Stimulated activated CD4-positive, alpha-beta T cell treated with anti-CD3 and anti-CD28 coated beads, TNF-alpha, amount 100 ng/mL, for 4 hours (primary cell): Measurements from ENCODE around the gene PPP4C.
"Not testable (repeated sequence)": the region's sequence is repeated elsewhere in the genome, so short reads cannot be mapped to it uniquely, and the experiment has no call there.

Experiments used
- DNase-seq, 3 experiments: peaks; one replicate each; pipeline ENCODE4 v3.0.0-alpha.2; 2020; ENCODE audit warnings: low read depth in 3 of 3

PPP4C gene

DNA sequence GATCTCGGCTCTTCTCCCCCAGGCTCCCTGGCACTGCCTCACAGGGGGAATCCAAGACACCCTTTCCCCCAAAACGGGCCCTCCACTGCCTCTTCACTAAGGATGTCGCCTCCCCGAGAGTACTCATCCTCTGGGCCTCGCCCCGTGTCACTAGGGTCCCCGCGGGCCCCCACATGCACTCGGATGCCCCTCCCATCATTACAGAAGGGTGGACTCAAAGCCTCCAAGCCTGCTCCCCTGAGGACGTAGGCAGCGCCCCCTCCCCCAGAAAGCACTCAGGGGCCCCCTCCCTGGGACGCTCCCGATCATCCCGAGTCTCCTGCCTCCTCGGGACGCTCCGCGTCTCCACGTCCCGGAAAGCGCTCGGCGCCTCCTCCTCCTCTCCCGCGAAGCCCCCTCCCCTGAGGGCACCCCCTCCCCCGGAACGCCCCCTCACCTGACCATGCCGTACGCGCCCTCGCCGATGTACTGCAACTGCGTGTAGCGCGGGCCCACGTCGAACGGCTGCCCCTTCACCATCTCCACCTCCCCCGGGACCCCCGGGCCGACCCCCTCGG is 46.9 kb downstream of the PPP4C start:
- DNase-seq, result no peak

DNA sequence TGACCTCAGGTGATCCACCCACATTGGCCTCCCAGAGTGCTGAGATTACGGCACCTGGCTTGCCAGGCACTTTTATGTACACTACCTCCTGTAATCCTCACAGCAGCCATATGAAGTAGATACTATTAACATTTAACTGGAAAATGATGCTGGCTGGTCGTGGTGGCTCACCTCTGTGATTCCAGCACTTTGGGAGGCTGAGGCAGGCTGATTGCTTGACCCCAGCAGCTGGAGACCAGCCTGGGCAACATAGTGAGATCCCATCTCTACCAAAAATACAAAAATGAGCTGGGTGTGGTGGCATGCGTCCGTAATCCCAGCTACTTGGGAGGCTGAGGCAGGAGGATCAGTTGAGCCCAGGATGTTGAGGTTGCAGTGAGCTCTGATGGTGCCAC is 49.2 kb downstream of the PPP4C start:
- no peak for DNase-seq

DNA sequence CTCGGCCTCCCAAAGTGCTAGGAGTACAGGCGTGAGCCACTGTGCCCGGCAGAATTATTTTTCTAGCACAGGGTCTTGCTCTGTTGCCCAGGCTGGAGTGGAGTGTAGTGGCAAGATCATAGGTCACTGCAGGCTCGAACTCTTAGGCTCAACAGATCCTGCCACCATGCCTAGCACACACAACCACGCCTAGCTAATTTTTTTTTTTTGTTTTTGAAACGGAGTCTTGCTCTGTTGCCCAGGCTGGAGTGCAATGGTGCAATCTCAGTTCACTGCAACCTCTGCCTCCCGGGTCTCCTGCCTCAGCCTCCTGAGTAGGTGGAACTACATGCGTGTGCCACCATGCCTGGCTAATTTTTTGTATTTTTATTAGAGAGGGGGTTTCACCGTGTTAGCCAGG is 49.9 kb downstream of the PPP4C start:
- not testable (repeated sequence) for DNase-seq

DNA sequence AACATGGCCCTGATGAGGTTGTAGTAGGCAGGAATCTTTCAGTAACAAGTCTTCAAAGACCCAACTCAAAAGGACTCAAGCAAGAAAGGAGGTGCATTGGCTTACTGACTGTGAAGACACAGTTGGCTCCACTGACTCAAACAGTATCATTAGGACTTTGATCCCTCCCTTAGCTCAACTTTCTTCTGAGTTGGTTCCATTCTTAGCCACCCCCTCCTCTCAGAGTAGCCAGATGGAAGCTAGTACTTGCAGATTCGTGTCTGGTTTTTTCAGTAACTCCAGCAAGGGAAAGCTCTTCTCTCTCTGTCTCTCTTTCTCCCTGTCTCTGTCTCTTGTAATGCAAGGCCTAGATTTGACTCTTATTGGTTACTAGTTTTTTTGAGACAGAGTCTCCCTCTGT is 52.2 kb downstream of the PPP4C start:
- DNase-seq, result no peak

DNA sequence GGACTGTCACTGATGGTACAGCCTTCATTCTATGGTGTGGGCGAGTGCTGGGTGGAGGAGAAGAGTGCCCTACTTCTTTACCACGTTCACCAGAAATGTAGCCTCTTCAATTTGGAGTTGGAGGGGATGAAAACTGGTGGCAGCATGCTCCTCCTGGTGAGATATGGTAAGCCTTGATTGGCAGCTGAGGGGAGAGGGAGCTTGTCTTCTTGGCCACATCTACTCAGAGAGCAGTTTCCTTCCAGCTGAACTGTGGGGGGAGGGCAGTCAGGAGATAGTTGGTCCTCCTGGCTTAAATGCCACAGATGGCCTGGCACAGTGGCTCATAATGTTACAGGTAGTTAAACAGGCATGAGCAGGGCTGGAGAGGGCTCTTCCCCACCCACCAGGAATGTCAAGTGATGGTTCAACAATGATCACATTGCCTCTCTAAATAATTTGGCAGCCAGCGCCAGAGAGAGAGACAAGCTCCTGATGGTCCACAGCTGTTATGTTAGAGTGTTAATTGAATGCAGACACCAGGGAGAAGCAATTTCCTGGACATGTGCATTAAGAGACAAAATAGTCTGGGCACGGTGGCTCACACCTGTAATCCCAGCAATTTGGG is 56.2 kb downstream of the PPP4C start:
- no peak for DNase-seq

- no peak for DNase-seq
These were observed 56.8 kb downstream of the PPP4C start for GRCh38 chr16:30132591-30132990.
